Measurements from ENCODE around the gene TMEM237.
A peak's percentile ranks its signal among the peaks of the same experiment; 100 is the strongest.

The TMEM237 gene

DNA sequence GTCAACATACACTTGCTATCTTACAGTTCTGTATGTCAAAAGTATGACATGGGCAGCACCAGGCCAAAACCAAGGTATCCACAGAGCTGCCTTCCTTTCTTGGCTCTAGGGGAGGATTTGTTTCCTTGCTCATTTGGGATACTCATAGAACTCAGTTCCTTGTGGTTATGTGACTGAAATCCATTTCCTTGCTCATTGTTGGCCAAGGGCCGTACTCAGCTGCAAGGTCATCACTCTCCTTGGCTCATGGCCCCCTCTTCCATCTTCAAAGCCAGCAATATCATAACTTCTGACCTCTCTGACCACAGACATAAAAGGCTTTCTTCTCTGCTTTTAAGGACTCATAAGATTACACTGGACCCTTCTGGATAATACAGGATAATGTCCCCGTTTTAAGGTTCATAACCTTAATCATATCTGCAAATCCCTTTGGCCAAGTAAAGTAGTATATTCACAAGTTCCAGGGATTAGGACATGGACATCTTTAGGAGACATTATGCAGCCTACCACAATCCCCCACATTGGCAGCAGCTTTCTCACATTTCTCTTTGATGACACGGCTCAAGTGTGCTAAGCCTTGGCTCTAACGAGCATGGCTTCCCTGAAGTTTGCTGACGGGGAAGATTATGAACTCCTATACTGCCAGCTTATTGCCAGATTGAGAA is 20.9 kb downstream of the TMEM237 start:
- Histone ChIP-seq H3K4me1 (ENCODE audit: control insufficient read depth in 5 of 5, insufficient read depth in 5 of 5, low read length in 5 of 5) (peaks cover 0 to 9% (median 8%) of the 10 kb centered on the region in 5 donors), H3K9ac (ENCODE audit: low read length in 5 of 5) (no peak overlapping the region), H3K27ac (ENCODE audit: low read depth, low read length) (no peak overlapping the region), H3K36me3 (ENCODE audit: control insufficient read depth in 5 of 5, insufficient read depth in 5 of 5, low read length in 5 of 5) (peaks cover 6 to 16% (median 13%) of the 10 kb centered on the region in 5 donors), H3K4me3 (ENCODE audit: low read depth in 1 of 5, low read length in 5 of 5) (no peak overlapping the region), H3K9me3 (ENCODE audit: control insufficient read depth in 5 of 5, low read length in 5 of 5) (no peaks in the 10 kb centered on the region), H3K27me3 (ENCODE audit: control insufficient read depth in 5 of 5, insufficient read depth in 4 of 5, low read length in 5 of 5) (no peaks in the 10 kb centered on the region)

DNA sequence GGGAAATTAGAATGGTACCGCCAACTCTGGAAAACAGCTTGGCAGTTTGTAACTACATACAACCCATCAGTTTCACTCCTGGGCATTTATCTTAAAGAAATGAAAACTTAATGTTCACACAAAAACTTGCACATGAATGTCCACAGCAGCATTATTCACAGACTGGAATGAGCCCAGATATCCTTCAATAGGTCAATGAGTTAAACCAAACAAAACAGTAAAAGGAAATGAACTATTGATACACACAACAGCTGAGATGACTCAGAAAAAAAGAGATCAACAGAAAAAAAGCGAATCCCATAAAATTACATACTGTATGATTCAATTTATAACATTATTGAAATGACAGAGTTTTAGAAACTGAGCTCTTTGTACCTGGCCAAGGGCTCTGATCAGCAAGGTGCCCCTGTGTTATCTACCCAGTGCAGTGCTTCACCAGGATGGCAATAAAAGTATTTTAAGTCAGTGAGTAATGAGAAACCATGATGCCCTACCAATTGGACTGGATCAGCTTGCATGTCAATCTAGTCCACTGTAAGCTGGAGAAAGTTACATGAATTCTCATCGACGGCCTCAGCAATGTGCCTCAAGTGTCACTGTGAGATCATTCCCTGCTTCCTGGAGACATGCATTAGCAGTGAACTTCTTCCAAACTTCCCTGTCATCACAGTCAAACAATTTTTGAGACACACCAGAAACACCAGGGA is 21.9 kb downstream of the TMEM237 start:
- H3K9me3 ChIP-seq (ENCODE audit: control insufficient read depth in 5 of 5, low read length in 5 of 5) = no peaks in the 10 kb centered on the region
- H3K4me3 ChIP-seq (ENCODE audit: low read depth in 1 of 5, low read length in 5 of 5) = no peak overlapping the region
- H3K27ac ChIP-seq (ENCODE audit: low read depth, low read length) = no peak overlapping the region
- peaks cover 0 to 9% (median 8%) of the 10 kb centered on the region in 5 donors for H3K4me1 ChIP-seq (ENCODE audit: control insufficient read depth in 5 of 5, insufficient read depth in 5 of 5, low read length in 5 of 5)
- H3K9ac ChIP-seq (ENCODE audit: low read length in 5 of 5) = no peak overlapping the region
- peaks cover 5 to 14% (median 12%) of the 10 kb centered on the region in 5 donors for H3K36me3 ChIP-seq (ENCODE audit: control insufficient read depth in 5 of 5, insufficient read depth in 5 of 5, low read length in 5 of 5)
- H3K27me3 ChIP-seq (ENCODE audit: control insufficient read depth in 5 of 5, insufficient read depth in 4 of 5, low read length in 5 of 5) = no peaks in the 10 kb centered on the region

DNA sequence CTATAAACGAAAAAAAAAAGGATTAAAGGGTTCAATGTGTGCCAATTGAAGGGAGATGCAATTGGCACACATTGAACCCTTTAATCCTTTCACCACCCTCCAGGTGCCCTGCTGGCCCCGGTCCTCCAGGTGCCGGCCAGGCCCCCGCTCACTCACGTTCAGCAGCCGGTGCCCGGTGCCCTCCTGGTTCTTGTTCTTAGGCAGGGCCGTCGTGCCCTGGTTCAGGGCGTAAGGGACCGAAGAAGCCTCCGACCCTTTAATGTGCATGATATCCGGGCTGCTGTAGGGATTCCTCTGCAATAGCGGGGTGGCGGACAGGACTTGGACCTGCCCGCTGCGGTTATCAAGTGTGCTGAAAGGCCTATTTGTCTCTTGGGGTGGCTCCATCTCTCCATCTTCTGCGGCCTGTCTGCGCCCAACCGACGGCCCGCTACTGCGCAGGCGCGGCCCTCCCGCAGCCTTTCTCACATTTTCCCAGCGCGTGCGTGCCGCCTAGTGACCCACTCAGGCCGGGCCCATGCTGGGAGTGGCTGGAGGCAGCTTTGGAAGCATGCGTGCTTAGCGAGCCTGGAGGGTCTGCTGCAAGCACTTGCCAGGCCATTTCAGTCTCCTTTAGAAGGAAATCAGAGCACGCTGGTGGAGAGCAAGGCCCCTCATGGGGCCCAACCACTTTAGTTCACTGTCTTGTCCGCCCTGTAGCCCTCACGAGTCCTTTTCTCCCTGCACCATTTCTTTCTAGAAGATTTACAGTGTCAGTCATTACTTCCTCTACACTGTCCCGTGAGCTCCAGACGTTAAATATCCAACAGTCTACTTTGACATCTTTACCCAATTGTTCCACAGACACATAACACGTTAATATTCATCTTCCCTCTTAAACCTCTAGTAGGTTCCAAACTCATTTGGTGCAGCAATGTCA is 24.3 kb downstream of the TMEM237 start:
- H3K4me3 ChIP-seq (ENCODE audit: low read depth in 1 of 5, low read length in 5 of 5) = peak overlapping the region; percentile 43 to 66 (median 54)
- no peak overlapping the region for H3K27ac ChIP-seq (ENCODE audit: low read depth, low read length)
- H3K9ac ChIP-seq (ENCODE audit: low read length in 5 of 5) = peak overlapping the region in 3 of 5 donors; percentile 31 to 62 (median 38)
- no peaks in the 10 kb centered on the region for H3K9me3 ChIP-seq (ENCODE audit: control insufficient read depth in 5 of 5, low read length in 5 of 5)
- H3K4me1 ChIP-seq (ENCODE audit: control insufficient read depth in 5 of 5, insufficient read depth in 5 of 5, low read length in 5 of 5) = peaks cover 0 to 9% (median 8%) of the 10 kb centered on the region in 5 donors
- peaks cover 0 to 9% (median 2%) of the 10 kb centered on the region in 5 donors for H3K36me3 ChIP-seq (ENCODE audit: control insufficient read depth in 5 of 5, insufficient read depth in 5 of 5, low read length in 5 of 5)
- no peaks in the 10 kb centered on the region for H3K27me3 ChIP-seq (ENCODE audit: control insufficient read depth in 5 of 5, insufficient read depth in 4 of 5, low read length in 5 of 5)

DNA sequence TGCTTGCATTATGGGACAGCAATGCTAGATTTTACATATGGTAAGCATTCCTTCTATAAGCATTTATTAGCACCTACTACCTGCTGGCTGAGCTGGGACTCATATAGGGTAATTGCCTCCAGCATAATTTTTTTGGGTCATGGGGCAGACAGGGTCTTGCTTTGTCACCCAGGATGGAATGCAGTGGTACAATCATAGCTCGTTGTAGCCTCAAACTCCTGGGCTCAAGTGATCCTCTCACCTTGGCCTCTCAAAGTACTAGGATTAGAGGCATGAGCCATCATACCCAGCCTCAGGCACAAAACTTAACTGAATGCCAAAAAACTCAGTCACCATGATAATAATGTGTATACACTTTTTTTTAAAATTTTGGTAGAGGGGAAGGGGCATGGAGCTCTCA is 35.3 kb downstream of the TMEM237 start:
- no peaks in the 10 kb centered on the region for H3K27me3 ChIP-seq (ENCODE audit: control insufficient read depth in 5 of 5, insufficient read depth in 4 of 5, low read length in 5 of 5)
- H3K4me3 ChIP-seq (ENCODE audit: low read depth in 1 of 5, low read length in 5 of 5) = no peak overlapping the region
- no peak overlapping the region for H3K9ac ChIP-seq (ENCODE audit: low read length in 5 of 5)
- H3K4me1 ChIP-seq (ENCODE audit: control insufficient read depth in 5 of 5, insufficient read depth in 5 of 5, low read length in 5 of 5) = no peaks in the 10 kb centered on the region
- H3K27ac ChIP-seq (ENCODE audit: low read depth, low read length) = no peak overlapping the region
- H3K36me3 ChIP-seq (ENCODE audit: control insufficient read depth in 5 of 5, insufficient read depth in 5 of 5, low read length in 5 of 5) = no peaks in the 10 kb centered on the region
- peaks cover 0 to 3% (median 0%) of the 10 kb centered on the region in 5 donors for H3K9me3 ChIP-seq (ENCODE audit: control insufficient read depth in 5 of 5, low read length in 5 of 5)

DNA sequence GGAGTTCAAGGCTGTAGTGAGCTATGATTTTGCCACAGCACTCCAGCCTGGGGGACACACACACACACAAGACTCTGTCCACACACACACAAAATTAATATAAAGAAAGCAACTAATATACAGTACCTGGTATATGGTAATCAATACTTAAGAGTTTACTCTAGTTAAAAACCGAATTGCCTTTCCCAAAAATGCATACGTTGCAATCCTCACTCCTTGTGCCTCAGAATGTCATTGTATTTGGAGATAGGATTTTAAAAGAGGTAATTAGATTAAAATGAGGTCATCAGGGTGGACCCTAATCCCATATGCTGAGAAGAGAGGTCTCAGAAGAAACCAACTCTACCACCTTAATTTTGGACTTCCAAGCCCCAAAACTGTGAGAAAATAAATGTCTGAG is 35.7 kb downstream of the TMEM237 start:
- Histone ChIP-seq H3K36me3 (ENCODE audit: control insufficient read depth in 5 of 5, insufficient read depth in 5 of 5, low read length in 5 of 5) (no peaks in the 10 kb centered on the region), H3K27ac (ENCODE audit: low read depth, low read length) (no peak overlapping the region), H3K9me3 (ENCODE audit: control insufficient read depth in 5 of 5, low read length in 5 of 5) (peaks cover 0 to 3% (median 0%) of the 10 kb centered on the region in 5 donors), H3K9ac (ENCODE audit: low read length in 5 of 5) (no peak overlapping the region), H3K4me1 (ENCODE audit: control insufficient read depth in 5 of 5, insufficient read depth in 5 of 5, low read length in 5 of 5) (no peaks in the 10 kb centered on the region), H3K4me3 (ENCODE audit: low read depth in 1 of 5, low read length in 5 of 5) (no peak overlapping the region), H3K27me3 (ENCODE audit: control insufficient read depth in 5 of 5, insufficient read depth in 4 of 5, low read length in 5 of 5) (no peaks in the 10 kb centered on the region)

DNA sequence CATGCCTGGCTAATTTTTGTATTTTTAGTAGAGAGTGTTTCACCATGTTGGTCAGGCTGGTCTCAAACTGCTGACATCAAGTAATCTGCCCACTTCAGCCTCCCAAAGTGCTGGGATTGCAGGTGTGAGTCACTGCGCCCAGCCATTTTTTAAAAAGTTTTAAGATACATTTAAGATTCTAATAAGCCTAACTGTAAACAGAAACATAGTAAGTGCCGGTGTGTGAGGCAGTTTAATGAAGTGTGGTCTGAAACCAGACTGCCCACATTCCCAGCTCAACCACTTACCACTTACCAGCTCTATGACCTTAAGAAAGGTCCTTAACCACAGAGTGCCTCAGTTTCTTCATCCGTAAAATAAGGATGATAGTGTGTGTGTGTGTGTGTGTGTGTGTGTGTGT is 42.4 kb downstream of the TMEM237 start:
- no peaks in the 10 kb centered on the region for H3K4me1 ChIP-seq (ENCODE audit: control insufficient read depth in 5 of 5, insufficient read depth in 5 of 5, low read length in 5 of 5)
- H3K4me3 ChIP-seq (ENCODE audit: low read depth in 1 of 5, low read length in 5 of 5) = no peak overlapping the region
- no peak overlapping the region for H3K9ac ChIP-seq (ENCODE audit: low read length in 5 of 5)
- H3K27me3 ChIP-seq (ENCODE audit: control insufficient read depth in 5 of 5, insufficient read depth in 4 of 5, low read length in 5 of 5) = no peaks in the 10 kb centered on the region
- H3K36me3 ChIP-seq (ENCODE audit: control insufficient read depth in 5 of 5, insufficient read depth in 5 of 5, low read length in 5 of 5) = no peaks in the 10 kb centered on the region
- H3K27ac ChIP-seq (ENCODE audit: low read depth, low read length) = no peak overlapping the region
- H3K9me3 ChIP-seq (ENCODE audit: control insufficient read depth in 5 of 5, low read length in 5 of 5) = no peaks in the 10 kb centered on the region

DNA sequence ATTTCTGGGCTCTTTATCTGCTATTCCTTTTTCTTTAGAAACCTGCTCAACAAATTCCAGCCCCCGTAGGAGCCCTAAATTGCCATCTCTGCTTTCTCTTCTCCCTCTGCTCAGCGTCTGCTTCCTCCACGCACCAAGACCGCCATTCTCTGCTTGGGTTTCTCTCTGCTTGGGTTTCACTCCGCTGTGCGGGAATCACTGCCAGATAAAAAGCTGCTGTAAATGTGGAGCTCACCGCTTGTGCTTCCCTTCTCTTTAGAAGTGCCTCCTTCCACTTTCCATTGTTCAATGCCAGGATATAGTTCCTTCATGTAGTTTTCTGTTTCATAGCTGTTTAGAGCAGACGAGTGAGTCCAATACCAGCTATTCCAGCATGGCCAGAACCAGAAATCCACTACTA is 45.9 kb downstream of the TMEM237 start:
- H3K9me3 ChIP-seq (ENCODE audit: control insufficient read depth in 5 of 5, low read length in 5 of 5) = no peaks in the 10 kb centered on the region
- H3K27me3 ChIP-seq (ENCODE audit: control insufficient read depth in 5 of 5, insufficient read depth in 4 of 5, low read length in 5 of 5) = no peaks in the 10 kb centered on the region
- no peak overlapping the region for H3K27ac ChIP-seq (ENCODE audit: low read depth, low read length)
- no peak overlapping the region for H3K9ac ChIP-seq (ENCODE audit: low read length in 5 of 5)
- H3K36me3 ChIP-seq (ENCODE audit: control insufficient read depth in 5 of 5, insufficient read depth in 5 of 5, low read length in 5 of 5) = no peaks in the 10 kb centered on the region
- peak overlapping the region in 2 of 5 donors; percentile 18 to 37 for H3K4me3 ChIP-seq (ENCODE audit: low read depth in 1 of 5, low read length in 5 of 5)
- no peaks in the 10 kb centered on the region for H3K4me1 ChIP-seq (ENCODE audit: control insufficient read depth in 5 of 5, insufficient read depth in 5 of 5, low read length in 5 of 5)

DNA sequence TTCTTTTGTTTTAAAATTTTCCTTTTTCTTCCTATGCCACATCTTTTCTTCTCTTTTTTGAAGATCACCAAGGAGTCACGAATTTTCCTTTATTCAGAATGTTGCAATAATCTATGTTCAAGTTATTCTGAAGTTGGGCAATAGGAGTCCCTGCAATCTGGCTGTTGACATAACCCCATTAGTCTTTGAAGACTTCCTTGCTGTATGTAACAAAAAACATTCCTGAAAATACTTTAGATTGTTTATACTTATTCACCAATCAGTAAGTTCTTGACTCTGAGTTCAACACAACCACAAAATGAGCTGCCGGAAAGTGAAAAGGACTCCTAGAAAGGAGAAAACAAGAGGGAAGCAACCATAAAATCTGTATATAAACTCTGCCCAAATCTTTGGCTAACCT is 62.8 kb downstream of the TMEM237 start:
- no peak overlapping the region for H3K27ac ChIP-seq (ENCODE audit: low read depth, low read length)

DNA sequence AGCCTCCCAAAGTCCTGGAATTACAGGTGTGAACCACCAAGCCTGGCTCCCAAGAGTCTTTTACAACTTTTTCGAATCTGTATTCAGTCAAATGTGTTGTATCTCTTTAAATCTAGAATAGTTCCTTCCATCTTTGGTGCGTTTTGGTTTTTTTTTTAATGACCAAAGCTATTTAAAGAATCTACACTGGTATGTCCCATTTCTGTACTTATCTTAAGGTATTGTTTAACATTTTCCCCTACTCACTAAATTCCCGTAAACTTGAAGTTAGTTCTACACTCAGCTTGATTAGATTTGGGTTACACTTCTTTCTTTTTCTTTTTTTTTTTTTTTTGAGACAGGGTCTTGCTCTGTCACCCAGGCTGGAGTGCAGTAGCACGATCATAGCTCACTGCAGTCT is 63.8 kb downstream of the TMEM237 start:
- Histone ChIP-seq H3K9ac (ENCODE audit: low read length in 5 of 5) (no peak overlapping the region), H3K27me3 (ENCODE audit: control insufficient read depth in 5 of 5, insufficient read depth in 4 of 5, low read length in 5 of 5) (no peaks in the 10 kb centered on the region), H3K36me3 (ENCODE audit: control insufficient read depth in 5 of 5, insufficient read depth in 5 of 5, low read length in 5 of 5) (no peaks in the 10 kb centered on the region), H3K4me3 (ENCODE audit: low read depth in 1 of 5, low read length in 5 of 5) (no peak overlapping the region), H3K27ac (ENCODE audit: low read depth, low read length) (no peak overlapping the region), H3K9me3 (ENCODE audit: control insufficient read depth in 5 of 5, low read length in 5 of 5) (no peaks in the 10 kb centered on the region), H3K4me1 (ENCODE audit: control insufficient read depth in 5 of 5, insufficient read depth in 5 of 5, low read length in 5 of 5) (peaks cover 0 to 14% (median 0%) of the 10 kb centered on the region in 5 donors)

More for the DNA sequence above, 62.8 kb downstream of the TMEM237 start:
- Histone ChIP-seq H3K4me1 (ENCODE audit: control insufficient read depth in 5 of 5, insufficient read depth in 5 of 5, low read length in 5 of 5) (peaks cover 0 to 14% (median 0%) of the 10 kb centered on the region in 5 donors), H3K27me3 (ENCODE audit: control insufficient read depth in 5 of 5, insufficient read depth in 4 of 5, low read length in 5 of 5) (no peaks in the 10 kb centered on the region), H3K4me3 (ENCODE audit: low read depth in 1 of 5, low read length in 5 of 5) (no peak overlapping the region), H3K9me3 (ENCODE audit: control insufficient read depth in 5 of 5, low read length in 5 of 5) (no peaks in the 10 kb centered on the region), H3K9ac (ENCODE audit: low read length in 5 of 5) (no peak overlapping the region), H3K36me3 (ENCODE audit: control insufficient read depth in 5 of 5, insufficient read depth in 5 of 5, low read length in 5 of 5) (no peaks in the 10 kb centered on the region)
